Measurements from ENCODE around the gene PPFIBP2. TPM values are rescaled to one million over a fixed set of nuclear protein-coding genes. Genes with fewer than 3 reads are reported as not detected.

PPFIBP2 gene
- total and polyA plus RNA-seq, 2 of the 13 experiments (the other 11 are each of a cell fraction or from before 2014, with no cell fraction given), result 15.0 to 52.5 TPM

DNA sequence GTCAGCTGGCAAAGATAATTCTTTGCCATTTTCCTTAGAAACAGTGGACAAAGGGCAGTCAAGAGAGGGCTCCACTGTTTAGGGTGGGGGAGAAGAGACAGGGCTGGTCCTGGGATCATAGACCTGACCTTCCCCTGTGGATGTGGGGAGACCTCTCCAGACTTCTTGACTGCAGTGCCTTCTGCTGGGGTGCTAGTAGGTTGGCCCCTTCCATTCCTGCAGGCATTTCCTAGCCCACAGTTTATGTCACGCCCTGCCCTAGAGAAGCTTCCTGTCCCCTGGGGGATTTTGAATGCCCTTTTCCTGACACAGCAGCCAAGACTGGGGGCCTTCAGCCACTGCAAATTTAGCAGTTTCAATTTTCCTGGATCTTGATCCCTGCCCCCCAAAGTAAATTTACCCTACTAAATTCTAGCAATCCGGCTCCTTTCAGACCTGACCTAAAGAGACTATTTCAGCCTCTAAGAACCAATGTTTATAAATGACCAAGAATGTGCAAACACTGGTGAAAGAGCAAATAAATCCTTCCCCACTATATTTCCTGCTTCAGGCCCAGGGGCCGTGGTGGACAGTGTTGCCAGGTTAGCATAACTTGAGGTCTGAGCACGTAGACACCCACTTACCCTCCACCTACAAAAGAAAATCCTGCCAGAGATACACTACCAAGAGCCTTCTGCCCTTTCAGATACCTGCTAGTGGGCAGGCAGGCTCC, 58.4 kb downstream of the PPFIBP2 start (continued):
- TF ChIP-seq ZNF550 (CRISPR knock-in tag; IDR thresholded peaks at IDR 0.05; ENCODE audit: borderline replicate concordance), result no peak
- TF ChIP-seq, protein P1, sequence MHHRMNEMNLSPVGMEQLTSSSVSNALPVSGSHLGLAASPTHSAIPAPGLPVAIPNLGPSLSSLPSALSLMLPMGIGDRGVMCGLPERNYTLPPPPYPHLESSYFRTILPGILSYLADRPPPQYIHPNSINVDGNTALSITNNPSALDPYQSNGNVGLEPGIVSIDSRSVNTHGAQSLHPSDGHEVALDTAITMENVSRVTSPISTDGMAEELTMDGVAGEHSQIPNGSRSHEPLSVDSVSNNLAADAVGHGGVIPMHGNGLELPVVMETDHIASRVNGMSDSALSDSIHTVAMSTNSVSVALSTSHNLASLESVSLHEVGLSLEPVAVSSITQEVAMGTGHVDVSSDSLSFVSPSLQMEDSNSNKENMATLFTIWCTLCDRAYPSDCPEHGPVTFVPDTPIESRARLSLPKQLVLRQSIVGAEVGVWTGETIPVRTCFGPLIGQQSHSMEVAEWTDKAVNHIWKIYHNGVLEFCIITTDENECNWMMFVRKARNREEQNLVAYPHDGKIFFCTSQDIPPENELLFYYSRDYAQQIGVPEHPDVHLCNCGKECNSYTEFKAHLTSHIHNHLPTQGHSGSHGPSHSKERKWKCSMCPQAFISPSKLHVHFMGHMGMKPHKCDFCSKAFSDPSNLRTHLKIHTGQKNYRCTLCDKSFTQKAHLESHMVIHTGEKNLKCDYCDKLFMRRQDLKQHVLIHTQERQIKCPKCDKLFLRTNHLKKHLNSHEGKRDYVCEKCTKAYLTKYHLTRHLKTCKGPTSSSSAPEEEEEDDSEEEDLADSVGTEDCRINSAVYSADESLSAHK (CRISPR knock-in tag; IDR thresholded peaks at IDR 0.05; ENCODE audit: borderline replicate concordance), result no peak
- TF ChIP-seq, protein P2, sequence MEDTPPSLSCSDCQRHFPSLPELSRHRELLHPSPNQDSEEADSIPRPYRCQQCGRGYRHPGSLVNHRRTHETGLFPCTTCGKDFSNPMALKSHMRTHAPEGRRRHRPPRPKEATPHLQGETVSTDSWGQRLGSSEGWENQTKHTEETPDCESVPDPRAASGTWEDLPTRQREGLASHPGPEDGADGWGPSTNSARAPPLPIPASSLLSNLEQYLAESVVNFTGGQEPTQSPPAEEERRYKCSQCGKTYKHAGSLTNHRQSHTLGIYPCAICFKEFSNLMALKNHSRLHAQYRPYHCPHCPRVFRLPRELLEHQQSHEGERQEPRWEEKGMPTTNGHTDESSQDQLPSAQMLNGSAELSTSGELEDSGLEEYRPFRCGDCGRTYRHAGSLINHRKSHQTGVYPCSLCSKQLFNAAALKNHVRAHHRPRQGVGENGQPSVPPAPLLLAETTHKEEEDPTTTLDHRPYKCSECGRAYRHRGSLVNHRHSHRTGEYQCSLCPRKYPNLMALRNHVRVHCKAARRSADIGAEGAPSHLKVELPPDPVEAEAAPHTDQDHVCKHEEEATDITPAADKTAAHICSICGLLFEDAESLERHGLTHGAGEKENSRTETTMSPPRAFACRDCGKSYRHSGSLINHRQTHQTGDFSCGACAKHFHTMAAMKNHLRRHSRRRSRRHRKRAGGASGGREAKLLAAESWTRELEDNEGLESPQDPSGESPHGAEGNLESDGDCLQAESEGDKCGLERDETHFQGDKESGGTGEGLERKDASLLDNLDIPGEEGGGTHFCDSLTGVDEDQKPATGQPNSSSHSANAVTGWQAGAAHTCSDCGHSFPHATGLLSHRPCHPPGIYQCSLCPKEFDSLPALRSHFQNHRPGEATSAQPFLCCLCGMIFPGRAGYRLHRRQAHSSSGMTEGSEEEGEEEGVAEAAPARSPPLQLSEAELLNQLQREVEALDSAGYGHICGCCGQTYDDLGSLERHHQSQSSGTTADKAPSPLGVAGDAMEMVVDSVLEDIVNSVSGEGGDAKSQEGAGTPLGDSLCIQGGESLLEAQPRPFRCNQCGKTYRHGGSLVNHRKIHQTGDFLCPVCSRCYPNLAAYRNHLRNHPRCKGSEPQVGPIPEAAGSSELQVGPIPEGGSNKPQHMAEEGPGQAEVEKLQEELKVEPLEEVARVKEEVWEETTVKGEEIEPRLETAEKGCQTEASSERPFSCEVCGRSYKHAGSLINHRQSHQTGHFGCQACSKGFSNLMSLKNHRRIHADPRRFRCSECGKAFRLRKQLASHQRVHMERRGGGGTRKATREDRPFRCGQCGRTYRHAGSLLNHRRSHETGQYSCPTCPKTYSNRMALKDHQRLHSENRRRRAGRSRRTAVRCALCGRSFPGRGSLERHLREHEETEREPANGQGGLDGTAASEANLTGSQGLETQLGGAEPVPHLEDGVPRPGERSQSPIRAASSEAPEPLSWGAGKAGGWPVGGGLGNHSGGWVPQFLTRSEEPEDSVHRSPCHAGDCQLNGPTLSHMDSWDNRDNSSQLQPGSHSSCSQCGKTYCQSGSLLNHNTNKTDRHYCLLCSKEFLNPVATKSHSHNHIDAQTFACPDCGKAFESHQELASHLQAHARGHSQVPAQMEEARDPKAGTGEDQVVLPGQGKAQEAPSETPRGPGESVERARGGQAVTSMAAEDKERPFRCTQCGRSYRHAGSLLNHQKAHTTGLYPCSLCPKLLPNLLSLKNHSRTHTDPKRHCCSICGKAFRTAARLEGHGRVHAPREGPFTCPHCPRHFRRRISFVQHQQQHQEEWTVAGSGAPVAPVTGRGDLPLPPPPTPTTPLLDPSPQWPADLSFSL (CRISPR knock-in tag; IDR thresholded peaks at IDR 0.05), result no peak
- no peak for TF ChIP-seq ATF7-NPFF (CRISPR knock-in tag; IDR thresholded peaks at IDR 0.05; ENCODE audit: low read depth)
- no peak for TF ChIP-seq MYC (CRISPR knock-in tag; IDR thresholded peaks at IDR 0.05; ENCODE audit: borderline replicate concordance)
- TF ChIP-seq, protein P3, sequence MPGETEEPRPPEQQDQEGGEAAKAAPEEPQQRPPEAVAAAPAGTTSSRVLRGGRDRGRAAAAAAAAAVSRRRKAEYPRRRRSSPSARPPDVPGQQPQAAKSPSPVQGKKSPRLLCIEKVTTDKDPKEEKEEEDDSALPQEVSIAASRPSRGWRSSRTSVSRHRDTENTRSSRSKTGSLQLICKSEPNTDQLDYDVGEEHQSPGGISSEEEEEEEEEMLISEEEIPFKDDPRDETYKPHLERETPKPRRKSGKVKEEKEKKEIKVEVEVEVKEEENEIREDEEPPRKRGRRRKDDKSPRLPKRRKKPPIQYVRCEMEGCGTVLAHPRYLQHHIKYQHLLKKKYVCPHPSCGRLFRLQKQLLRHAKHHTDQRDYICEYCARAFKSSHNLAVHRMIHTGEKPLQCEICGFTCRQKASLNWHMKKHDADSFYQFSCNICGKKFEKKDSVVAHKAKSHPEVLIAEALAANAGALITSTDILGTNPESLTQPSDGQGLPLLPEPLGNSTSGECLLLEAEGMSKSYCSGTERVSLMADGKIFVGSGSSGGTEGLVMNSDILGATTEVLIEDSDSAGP (CRISPR knock-in tag; IDR thresholded peaks at IDR 0.05; ENCODE audit: borderline replicate concordance), result no peak
- TF ChIP-seq ZNF331 (CRISPR knock-in tag; IDR thresholded peaks at IDR 0.05), result peak; percentile 10; the same call in 1 of the 2 replicates
- TF ChIP-seq ZSCAN31 (CRISPR knock-in tag; IDR thresholded peaks at IDR 0.05; ENCODE audit: low read depth), result peak; percentile 66; the same call in 1 of the 2 replicates
- no peak for TF ChIP-seq ZSCAN22 (CRISPR knock-in tag; IDR thresholded peaks at IDR 0.05)
- no peak for TF ChIP-seq BHLHE40 (IDR thresholded peaks at IDR 0.05; ENCODE audit: low read length)
